ENCODE results near the gene KIF26A. TPM values are rescaled to one million over a fixed set of nuclear protein-coding genes. Genes with fewer than 3 reads are reported as not detected.

Gene KIF26A
- total RNA-seq, 1 donor: not detected

- no peaks in the 10 kb centered on the region for H3K79me2 ChIP-seq (ENCODE audit: insufficient read depth, low read length)
- no peak overlapping the region for H3K27ac ChIP-seq (ENCODE audit: low read depth, low read length)
- H3K4me1 ChIP-seq (ENCODE audit: insufficient read depth, low read length): no peaks in the 10 kb centered on the region
- DNase-seq (ENCODE audit: insufficient read length, low spot score, missing footprints): peak; percentile 67
- no peak for TF ChIP-seq CTCF (IDR thresholded peaks at IDR 0.05; ENCODE audit: extremely low read depth, low read depth, low read length)
- no peaks in the 10 kb centered on the region for H3K9me3 ChIP-seq (ENCODE audit: low read depth, low read length)
- H4K20me1 ChIP-seq (ENCODE audit: insufficient read depth, low read length): no peaks in the 10 kb centered on the region
- no peak overlapping the region for H3K4me2 ChIP-seq (ENCODE audit: insufficient read depth, low read length)
- no peaks in the 10 kb centered on the region for H3K36me3 ChIP-seq (ENCODE audit: insufficient read depth, low read length)
- no peak overlapping the region for H3K4me3 ChIP-seq (ENCODE audit: insufficient read depth, low read length)
- no peak overlapping the region for H2AFZ ChIP-seq (ENCODE audit: low read length)
- H3K27me3 ChIP-seq (ENCODE audit: insufficient read depth, low read length): peaks cover 8% of the 10 kb centered on the region
Observed at GRCh38 chr14:104118006-104118844, 20.2 kb upstream of the KIF26A start.

GRCh38 chr14:104119119-104119487, 19.3 kb upstream of the KIF26A start:
- H3K36me3 ChIP-seq (ENCODE audit: insufficient read depth, low read length): no peaks in the 10 kb centered on the region
- no peaks in the 10 kb centered on the region for H3K4me1 ChIP-seq (ENCODE audit: insufficient read depth, low read length)
- H4K20me1 ChIP-seq (ENCODE audit: insufficient read depth, low read length): no peaks in the 10 kb centered on the region
- H3K4me2 ChIP-seq (ENCODE audit: insufficient read depth, low read length): no peak overlapping the region
- H3K79me2 ChIP-seq (ENCODE audit: insufficient read depth, low read length): no peaks in the 10 kb centered on the region
- no peak overlapping the region for H2AFZ ChIP-seq (ENCODE audit: low read length)
- H3K9me3 ChIP-seq (ENCODE audit: low read depth, low read length): no peaks in the 10 kb centered on the region
- H3K4me3 ChIP-seq (ENCODE audit: insufficient read depth, low read length): no peak overlapping the region
- H3K27me3 ChIP-seq (ENCODE audit: insufficient read depth, low read length): peaks cover 8% of the 10 kb centered on the region
- no peak for TF ChIP-seq CTCF (IDR thresholded peaks at IDR 0.05; ENCODE audit: extremely low read depth, low read depth, low read length)
- no peak overlapping the region for H3K27ac ChIP-seq (ENCODE audit: low read depth, low read length)
- peak; percentile 68 for DNase-seq (ENCODE audit: insufficient read length, low spot score, missing footprints)

- no peaks in the 10 kb centered on the region for H3K79me2 ChIP-seq (ENCODE audit: insufficient read depth, low read length)
- no peaks in the 10 kb centered on the region for H3K4me1 ChIP-seq (ENCODE audit: insufficient read depth, low read length)
- no peak for TF ChIP-seq CTCF (IDR thresholded peaks at IDR 0.05; ENCODE audit: extremely low read depth, low read depth, low read length)
- H3K4me2 ChIP-seq (ENCODE audit: insufficient read depth, low read length): no peak overlapping the region
- no peak overlapping the region for H2AFZ ChIP-seq (ENCODE audit: low read length)
- DNase-seq (ENCODE audit: insufficient read length, low spot score, missing footprints): peak; percentile 72
- H3K27me3 ChIP-seq (ENCODE audit: insufficient read depth, low read length): peaks cover 8% of the 10 kb centered on the region
- H4K20me1 ChIP-seq (ENCODE audit: insufficient read depth, low read length): no peaks in the 10 kb centered on the region
- H3K4me3 ChIP-seq (ENCODE audit: insufficient read depth, low read length): no peak overlapping the region
- no peaks in the 10 kb centered on the region for H3K9me3 ChIP-seq (ENCODE audit: low read depth, low read length)
- H3K27ac ChIP-seq (ENCODE audit: low read depth, low read length): no peak overlapping the region
- no peaks in the 10 kb centered on the region for H3K36me3 ChIP-seq (ENCODE audit: insufficient read depth, low read length)
Observed at GRCh38 chr14:104119488-104120251, 18.7 kb upstream of the KIF26A start.

GRCh38 chr14:104120281-104120741, 18.1 kb upstream of the KIF26A start:
- Histone ChIP-seq H3K4me2 (ENCODE audit: insufficient read depth, low read length) (no peak overlapping the region), H3K9me3 (ENCODE audit: low read depth, low read length) (no peaks in the 10 kb centered on the region), H3K4me3 (ENCODE audit: insufficient read depth, low read length) (no peak overlapping the region), H3K27me3 (ENCODE audit: insufficient read depth, low read length) (peaks cover 8% of the 10 kb centered on the region), H3K36me3 (ENCODE audit: insufficient read depth, low read length) (no peaks in the 10 kb centered on the region), H4K20me1 (ENCODE audit: insufficient read depth, low read length) (no peaks in the 10 kb centered on the region), H2AFZ (ENCODE audit: low read length) (no peak overlapping the region), H3K27ac (ENCODE audit: low read depth, low read length) (no peak overlapping the region), H3K79me2 (ENCODE audit: insufficient read depth, low read length) (no peaks in the 10 kb centered on the region), H3K4me1 (ENCODE audit: insufficient read depth, low read length) (no peaks in the 10 kb centered on the region)
- DNase-seq (ENCODE audit: insufficient read length, low spot score, missing footprints): peak; percentile 69
- TF ChIP-seq CTCF (IDR thresholded peaks at IDR 0.05; ENCODE audit: extremely low read depth, low read depth, low read length): no peak
